IMR-90 (cell line): ENCODE results near the gene BST1. TPM values are rescaled to one million over a fixed set of nuclear protein-coding genes. Genes with fewer than 3 reads are reported as not detected.

ENCODE experiments used
- ATAC-seq: fragments of 200-7000 bp; cut with Tn5 transposase; 2 replicates; pipeline ENCODE4 v1.9.1; 2020; ENCODE audit warnings: low read depth, mild to moderate bottlenecking, moderate library complexity
- BruUV-seq: library from RNA; stranded (reverse); fragments of 400-500 nt; replicated peaks from 2 replicates; lab custom pipeline; 2021; lab: Mats Ljungman, UMichigan
- CTCF ChIA-PET: fragments of 300-600 bp; formaldehyde crosslinking; extraction: SDS; loops from one replicate; lab custom pipeline; 2021; ENCODE audit warnings: antibody characterized with exemption; lab: Yijun Ruan, JAX
- POLR2A ChIA-PET: fragments of 300-600 bp; sonication (Branson Sonifier 250); formaldehyde crosslinking; loops from one replicate; lab custom pipeline; 2022; ENCODE audit warnings: antibody characterized with exemption; ENCODE audit not compliant: unreplicated experiment; lab: Charles Lee
- DNase-seq: peaks from one replicate; pipeline ENCODE4 v3.0.0; 2013
- H2AFZ ChIP-seq: replicated peaks from 2 replicates; pipeline ENCODE3; 2013; ENCODE audit warnings: low read length, mild to moderate bottlenecking; ENCODE audit not compliant: poor library complexity
- H2AK5ac ChIP-seq: 2 replicates; pipeline ENCODE4 v1.6.1; 2013; ENCODE audit warnings: low read depth, low read length, inconsistent platforms
- H2AK9ac ChIP-seq: replicated peaks from 2 replicates; pipeline ENCODE3; 2013; ENCODE audit warnings: mild to moderate bottlenecking, low read depth, low read length, moderate library complexity; ENCODE audit not compliant: poor library complexity
- H2BK120ac ChIP-seq: 2 replicates; pipeline ENCODE4 v1.6.1; 2013; ENCODE audit warnings: low read depth, low read length, inconsistent platforms
- H2BK15ac ChIP-seq: 3 replicates; pipeline ENCODE4 v1.6.1; 2013; ENCODE audit warnings: low read depth, low read length, inconsistent platforms
- H2BK20ac ChIP-seq: 2 replicates; pipeline ENCODE4 v1.6.1; 2013; ENCODE audit warnings: low read depth, mild to moderate bottlenecking, inconsistent platforms, low read length, moderate library complexity
- H2BK5ac ChIP-seq: 2 replicates; pipeline ENCODE4 v1.6.1; 2013; ENCODE audit warnings: mild to moderate bottlenecking, low read depth, low read length, inconsistent platforms; ENCODE audit not compliant: poor library complexity, severe bottlenecking
- H3K14ac ChIP-seq: replicated peaks from 2 replicates; pipeline ENCODE4 v1.6.1; 2013; ENCODE audit warnings: low read depth, low read length, inconsistent platforms
- H3K18ac ChIP-seq: 2 replicates; pipeline ENCODE4 v1.6.1; 2013; ENCODE audit warnings: low read depth, low read length, control low read depth
- H3K23ac ChIP-seq: 2 replicates; pipeline ENCODE4 v1.6.1; 2013; ENCODE audit warnings: low read depth, low read length, inconsistent platforms
- H3K27ac ChIP-seq: 2 replicates; pipeline ENCODE4 v1.5.1; 2013; ENCODE audit warnings: mild to moderate bottlenecking, control low read depth, low read length; ENCODE audit not compliant: insufficient read depth
- H3K27me3 ChIP-seq: 2 replicates; pipeline ENCODE4 v1.6.1; 2013; ENCODE audit warnings: low read length; ENCODE audit not compliant: control insufficient read depth, insufficient read depth
- H3K36me3 ChIP-seq: 2 replicates; pipeline ENCODE4 v1.6.1; 2013; ENCODE audit warnings: low read length, mixed read lengths; ENCODE audit not compliant: control insufficient read depth, insufficient read depth
- H3K4ac ChIP-seq: 2 replicates; pipeline ENCODE4 v1.6.1; 2013; ENCODE audit warnings: low read depth, low read length, inconsistent platforms
- H3K4me1 ChIP-seq: 2 replicates; pipeline ENCODE4 v1.6.1; 2013; ENCODE audit warnings: low read length, mixed read lengths; ENCODE audit not compliant: control insufficient read depth, insufficient read depth
- H3K4me2 ChIP-seq: 2 replicates; pipeline ENCODE4 v1.6.1; 2013; ENCODE audit warnings: low read depth, mild to moderate bottlenecking, control low read depth, low read length, moderate library complexity
- H3K4me3 ChIP-seq: 2 replicates; pipeline ENCODE4 v1.5.1; 2013; ENCODE audit warnings: low read depth, mild to moderate bottlenecking, control low read depth, low read length, moderate library complexity; ENCODE audit not compliant: insufficient read depth
- H3K56ac ChIP-seq: 2 replicates; pipeline ENCODE4 v1.6.1; 2013; ENCODE audit warnings: low read length, inconsistent platforms; ENCODE audit not compliant: insufficient read depth; ENCODE audit errors: extremely low read depth
- H3K79me1 ChIP-seq, 2 experiments: 2 replicates each; pipeline ENCODE4 v1.6.1; 2013; ENCODE audit warnings: low read length in 2 of 2, inconsistent platforms in 1 of 2, low read depth in 1 of 2
- H3K9ac ChIP-seq: 2 replicates; pipeline ENCODE4 v1.6.1; 2013; ENCODE audit warnings: low read depth, low read length, control low read depth
- H3K9me1 ChIP-seq: 2 replicates; pipeline ENCODE4 v1.6.1; 2013; ENCODE audit warnings: low read length, inconsistent platforms; ENCODE audit not compliant: insufficient read depth
- H3K9me3 ChIP-seq: 2 replicates; pipeline ENCODE4 v1.6.1; 2013; ENCODE audit warnings: low read length; ENCODE audit not compliant: control insufficient read depth, insufficient read depth
- H4K20me1 ChIP-seq: 2 replicates; pipeline ENCODE4 v1.6.1; 2013; ENCODE audit warnings: low read length, inconsistent platforms; ENCODE audit not compliant: insufficient read depth
- H4K5ac ChIP-seq: 2 replicates; pipeline ENCODE4 v1.6.1; 2013; ENCODE audit warnings: mild to moderate bottlenecking, low read depth, low read length, control low read depth
- H4K8ac ChIP-seq, 2 experiments: 2 replicates each; pipeline ENCODE4 v1.6.1; 2013; ENCODE audit warnings: low read depth in 2 of 2, low read length in 2 of 2, control low read depth in 1 of 2, inconsistent platforms in 1 of 2
- H4K91ac ChIP-seq: 2 replicates; pipeline ENCODE4 v1.6.1; 2013; ENCODE audit warnings: low read depth, low read length, inconsistent platforms; ENCODE audit not compliant: insufficient read depth
- POLR2A ChIP-seq: IDR thresholded peaks from 2 replicates; pipeline ENCODE4 v1.6.1; 2012; ENCODE audit warnings: mild to moderate bottlenecking, low read depth, low read length
- RAD21 ChIP-seq: IDR thresholded peaks from 2 replicates; pipeline ENCODE4 v1.6.1; 2012; ENCODE audit warnings: low read length, improper control_type of control experiment
- WGBS, 2 experiments: methylation state at CpG; one replicate each; pipeline versions ENCODE4 v1.1.5 to v1.1.7; 2013; ENCODE audit warnings: missing lambda C conversion rate in 2 of 2; ENCODE audit not compliant: insufficient read length in 1 of 2; ENCODE audit errors: extremely low coverage in 2 of 2; 5-methylcytosine and 5-hydroxymethylcytosine counted together
- dilution Hi-C: fragments of 300-500 bp; cut with HindIII; formaldehyde crosslinking; loops from one replicate; pipeline ENCODE4 v1.14.3; 2018; ENCODE audit warnings: low sequenced_read_pairs; ENCODE audit not compliant: unreplicated experiment
- in situ Hi-C: fragments of 300-500 bp; cut with MboI; formaldehyde crosslinking; loops from 3 replicates; pipeline ENCODE4 v1.14.3; 2019; ENCODE audit warnings: low sequenced_read_pairs, inconsistent platforms, mixed read lengths
- intact Hi-C: fragments of 100-400 bp; cut with micrococcal nuclease; formaldehyde crosslinking; loops from 2 replicates; pipeline ENCODE4 v1.10.0; 2022
- polyA plus RNA-seq, 3 experiments: library from polyadenylated mRNA; depleted of rRNA; stranded (reverse); fragments of >200 nt; gene quantifications; 2 replicates each; pipeline ENCODE4 v1.2.3, GENCODE V29; 2012; ENCODE audit warnings: low replicate concordance in 1 of 3
- total RNA-seq: library from RNA; depleted of rRNA; stranded (reverse); fragments of >200 nt; gene quantifications from 2 replicates; pipeline ENCODE4 v1.2.3, GENCODE V29; 2012

The BST1 gene
- total and polyA plus RNA-seq, 2 of the 4 experiments (the other 2 are of a cell fraction) = 6.6 to 11.1 TPM

DNA sequence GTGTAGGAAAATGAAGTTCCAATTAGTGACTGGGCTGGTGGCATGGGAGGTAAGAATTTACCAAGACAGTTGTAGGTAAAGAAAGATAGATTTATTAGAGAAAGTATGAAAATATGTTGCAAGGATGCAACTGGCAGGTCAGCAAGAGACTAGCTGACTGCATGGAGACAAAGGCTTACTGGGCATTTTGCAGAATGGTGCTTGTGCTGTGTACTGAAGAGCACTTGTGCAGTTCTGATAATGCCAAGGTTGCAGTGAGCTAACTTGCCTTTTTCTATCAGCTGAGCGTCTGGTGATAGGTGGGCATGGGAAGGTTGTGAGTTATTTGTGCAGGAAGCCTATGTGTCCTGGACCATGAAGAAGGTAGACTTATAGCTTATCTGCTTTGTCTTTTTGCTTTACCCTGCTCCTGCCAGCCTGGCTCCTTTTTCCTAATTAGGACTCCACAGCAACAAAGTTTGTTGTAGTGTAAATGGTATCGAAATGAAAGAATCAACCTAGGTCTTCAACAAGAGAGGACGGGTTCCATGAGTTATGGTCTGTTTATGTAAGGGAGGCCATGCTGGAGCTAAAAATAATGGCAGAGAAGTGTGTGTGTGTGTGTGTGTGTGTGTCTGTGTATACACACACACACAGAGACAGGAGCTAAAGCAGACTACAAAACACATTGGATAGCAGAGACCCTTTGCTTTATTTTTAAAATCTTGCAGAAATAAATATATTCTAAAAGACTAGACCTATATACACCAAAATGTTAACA, 15.0 kb downstream of the BST1 start:
- Histone ChIP-seq H3K4me1 (peaks cover 18% of the 10 kb centered on the region), H3K18ac (peak overlapping the region; percentile 50; the same call in 1 of the 2 replicates), H3K4me2 (peak overlapping the region; percentile 14; the same call in 1 of the 2 replicates), H4K20me1 (no peaks in the 10 kb centered on the region), H3K4ac (peak overlapping the region; percentile 87), H3K36me3 (no peaks in the 10 kb centered on the region), H3K27me3 (no peaks in the 10 kb centered on the region), H4K91ac (peak overlapping the region; percentile 73), H2BK15ac (peak overlapping the region; percentile 84), H4K8ac (peak overlapping the region; percentile 18 to 86), H3K4me3 (no peak overlapping the region), H3K56ac (no peak overlapping the region), H3K14ac (peak overlapping the region; percentile 69), H2AFZ (peak overlapping the region; percentile 0), H4K5ac (peak overlapping the region; percentile 73; the same call in 1 of the 2 replicates), H3K9me3 (no peaks in the 10 kb centered on the region), H3K23ac (peak overlapping the region; percentile 69), H2AK5ac (peak overlapping the region; percentile 84; the same call in 1 of the 2 replicates), H2BK20ac (peak overlapping the region; percentile 93), H2AK9ac (no peak overlapping the region), H3K27ac (peak overlapping the region; percentile 11; the same call in 1 of the 2 replicates), H2BK5ac (peak overlapping the region; percentile 92), H3K79me1 (0 out of 4 replicates have a peak, but pooled peaks cover 0 to 4% of the 10 kb centered on the region in 2 experiments), H3K9ac (no peak overlapping the region), H3K9me1 (peaks cover 14% of the 10 kb centered on the region), H2BK120ac (peak overlapping the region; percentile 94)
- peak; percentile 41 for DNase-seq
- ChIA-PET CTCF (no interaction called here), POLR2A (interaction anchor here (0.6 kb wide), 1 partner anchor 248 kb away, joined by 3 read pairs; the partner anchor contains the start of gene CC2D2A)
- WGBS, 2 experiments = no CpG with 5 or more reads among the region's 3 CpGs
- BruUV-seq = no TSS peak
- peak; percentile 50 for ATAC-seq
- in situ Hi-C loops (no loop called here), dilution Hi-C loops (no loop called here), intact Hi-C loops (loop anchor here (2.0 kb wide), 1 partner anchor 27 kb away; no protein-coding TSS in a partner anchor)
- peak; percentile 45; the same call in 1 of the 2 replicates for TF ChIP-seq POLR2A
- no peak for TF ChIP-seq RAD21
